GM23248 (cell line): Measurements from ENCODE around the gene RBFA.

ENCODE experiments used
- EZH2 ChIP-seq: fragments of 200-600 bp; sonication (generic); IDR thresholded peaks from 2 replicates; pipeline ENCODE4 v1.6.1; 2018; ENCODE audit warnings: antibody characterized with exemption, mild to moderate bottlenecking; ENCODE audit not compliant: insufficient read depth, poor library complexity, severe bottlenecking
- EZH2phosphoT487 ChIP-seq: fragments of 200-600 bp; sonication (generic); IDR thresholded peaks from 2 replicates; pipeline ENCODE4 v1.6.1; 2018; ENCODE audit warnings: antibody characterized with exemption, moderate library complexity, mild to moderate bottlenecking, low read depth; ENCODE audit not compliant: insufficient read depth

DNA sequence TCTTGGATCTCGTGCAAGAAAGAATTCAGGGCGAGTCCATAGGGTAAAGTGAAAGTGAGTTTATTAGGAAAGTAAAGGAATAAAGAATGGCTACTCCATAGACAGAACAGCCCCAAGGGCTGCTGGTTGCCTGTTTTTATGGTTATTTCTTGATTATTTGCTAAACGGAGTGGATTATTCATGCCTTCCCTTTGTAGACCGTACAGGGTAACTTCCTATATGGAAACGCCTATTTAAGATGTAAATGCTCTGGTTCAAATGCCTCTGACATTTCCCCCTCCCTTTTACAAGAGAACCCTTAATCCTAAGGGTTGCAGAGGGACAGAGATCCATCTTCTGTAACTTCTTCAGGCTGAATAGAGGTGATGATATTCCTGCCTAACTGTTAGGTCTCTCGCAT is 25.7 kb downstream of the RBFA start:
- no peak for TF ChIP-seq EZH2
- no peak for TF ChIP-seq EZH2phosphoT487
